ENCODE measurements around the gene PAX7.

PAX7 gene

GRCh38 chr1:18611311-18611710 lies 19.3 kb upstream of the PAX7 start:
- TF ChIP-seq CTCF (IDR thresholded peaks at IDR 0.05), result no peak

GRCh38 chr1:18612073-18612472 lies 18.6 kb upstream of the PAX7 start:
- TF ChIP-seq CTCF (IDR thresholded peaks at IDR 0.05), result no peak

GRCh38 chr1:18614069-18614735 lies 16.4 kb upstream of the PAX7 start:
- no peak for TF ChIP-seq CTCF (IDR thresholded peaks at IDR 0.05)

GRCh38 chr1:18618546-18619466 lies 11.8 kb upstream of the PAX7 start:
- no peak for TF ChIP-seq CTCF (IDR thresholded peaks at IDR 0.05)

GRCh38 chr1:18619467-18619835 lies 11.2 kb upstream of the PAX7 start:
- TF ChIP-seq CTCF (IDR thresholded peaks at IDR 0.05), result no peak

- TF ChIP-seq CTCF (IDR thresholded peaks at IDR 0.05), result no peak
Measured at GRCh38 chr1:18628511-18628910, 2.1 kb upstream of the PAX7 start.

- no peak for TF ChIP-seq CTCF (IDR thresholded peaks at IDR 0.05)
Measured at GRCh38 chr1:18629659-18630510, 761 bp upstream of the PAX7 start.

Data from LNCAP (cell line).